GM18502 (cell line): ENCODE results near the gene CHKA.

ENCODE experiments used
- ATAC-seq: cut with Tn5 transposase; IDR thresholded peaks from one replicate; pipeline ENCODE4 v1.9.1; 2021; ENCODE audit warnings: mild to moderate bottlenecking; ENCODE audit not compliant: unreplicated experiment, poor library complexity

CHKA gene

DNA sequence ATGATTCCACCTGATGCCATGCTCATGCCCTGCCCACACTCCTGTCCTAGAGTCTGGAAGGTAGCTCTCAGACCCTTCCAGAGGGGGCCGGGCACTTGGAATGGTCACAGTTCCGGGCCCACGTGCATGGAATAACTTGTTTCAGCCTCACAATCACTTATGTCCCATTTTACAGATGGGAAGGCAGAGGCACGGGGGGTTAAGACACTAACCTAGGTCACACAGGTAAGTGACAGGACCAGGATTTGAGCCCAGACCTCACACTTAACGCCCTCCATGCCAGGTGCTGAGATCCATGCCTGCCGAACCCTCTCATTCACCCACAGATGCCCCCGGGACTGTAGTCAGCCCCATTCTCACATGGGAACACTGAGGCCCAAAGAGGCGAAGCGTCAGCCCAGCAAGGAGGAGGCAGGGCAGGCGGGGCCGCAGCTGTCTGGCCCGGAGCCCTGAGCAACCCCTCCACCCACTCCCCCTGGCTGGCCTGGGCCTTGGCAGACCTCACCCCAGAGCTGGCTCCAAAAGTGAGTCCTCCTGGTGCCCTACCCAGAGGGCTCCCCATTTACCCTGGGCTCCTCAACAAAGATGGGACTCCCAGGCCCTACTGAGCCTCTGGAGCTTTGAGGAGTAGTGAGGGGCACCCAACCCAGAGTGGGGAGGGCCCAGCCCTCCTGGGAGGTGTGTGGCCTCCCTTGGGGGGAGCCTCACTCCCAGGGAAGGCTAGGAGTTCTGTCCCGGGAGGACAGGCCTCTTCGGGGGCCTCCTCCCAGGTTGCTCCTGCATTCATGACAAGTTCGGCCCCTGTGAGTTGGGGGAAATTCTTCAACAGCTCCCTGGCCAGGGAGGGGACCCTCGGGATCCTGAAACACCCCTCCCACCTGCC, 113.4 kb downstream of the CHKA start:
- ATAC-seq, result no peak

DNA sequence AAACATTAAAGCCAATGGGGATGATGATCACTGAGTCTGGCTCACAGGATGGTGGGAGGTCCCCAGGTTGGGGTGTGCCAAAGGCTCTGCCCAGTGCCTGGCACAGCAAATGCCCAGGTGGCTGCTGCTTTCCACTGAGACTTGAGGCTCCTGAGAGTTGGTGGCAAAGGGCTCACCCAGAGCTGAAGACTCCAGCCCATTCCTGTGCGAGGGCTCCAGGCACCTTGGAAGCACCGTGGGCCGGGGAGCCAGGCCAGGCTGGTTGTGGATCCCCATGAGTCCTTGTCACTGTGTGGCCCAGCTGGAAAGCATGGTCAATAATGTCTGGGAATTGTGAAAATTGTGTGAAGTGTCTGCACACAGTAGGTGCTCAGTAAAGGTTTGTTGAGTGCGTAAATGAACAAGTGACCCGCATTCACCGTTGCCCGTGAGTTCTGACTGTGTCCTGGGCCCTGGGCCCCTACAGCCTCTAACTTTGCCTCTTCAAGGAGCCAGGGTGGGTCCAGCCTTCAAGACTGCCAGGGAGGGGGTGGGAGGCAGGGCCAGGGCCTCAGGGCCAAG, 114.5 kb downstream of the CHKA start:
- no peak for ATAC-seq

DNA sequence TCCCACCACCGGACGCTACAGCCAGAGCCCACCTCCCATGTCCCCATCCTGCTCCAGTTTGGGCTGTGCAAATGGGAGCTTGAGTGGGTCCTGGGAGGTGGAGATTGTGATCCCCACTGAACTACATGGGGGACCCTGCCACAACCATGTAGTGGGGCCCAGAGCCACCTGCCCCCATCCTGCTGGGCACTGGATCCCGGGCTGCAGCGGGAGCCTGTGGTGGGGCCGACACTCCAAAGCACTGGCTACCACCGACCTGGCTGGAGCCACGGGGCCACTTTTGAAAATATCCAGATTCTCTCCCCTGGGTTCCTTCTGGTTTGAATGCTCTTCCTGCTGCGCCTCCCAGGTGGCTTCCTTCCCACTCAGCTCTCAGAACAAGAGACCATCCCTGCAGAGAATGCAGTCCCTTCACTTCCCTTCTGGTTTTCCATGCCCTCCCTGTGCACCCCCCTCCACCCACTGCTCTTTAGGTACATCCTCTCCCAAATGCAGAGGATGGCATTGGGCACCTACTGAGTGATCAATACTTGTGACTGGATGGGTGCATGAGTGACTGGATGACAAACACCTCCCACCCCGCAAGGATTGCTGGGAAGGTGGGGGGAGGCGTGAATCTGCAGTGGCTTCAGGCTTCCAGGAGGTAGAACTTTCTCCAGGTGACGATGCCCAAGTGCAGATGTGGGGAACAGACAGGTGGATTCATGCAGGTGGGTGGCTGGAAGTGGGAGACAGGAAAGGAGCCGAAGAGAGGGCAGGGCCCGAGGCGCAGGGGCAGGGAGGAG, 116.4 kb downstream of the CHKA start:
- no peak for ATAC-seq

DNA sequence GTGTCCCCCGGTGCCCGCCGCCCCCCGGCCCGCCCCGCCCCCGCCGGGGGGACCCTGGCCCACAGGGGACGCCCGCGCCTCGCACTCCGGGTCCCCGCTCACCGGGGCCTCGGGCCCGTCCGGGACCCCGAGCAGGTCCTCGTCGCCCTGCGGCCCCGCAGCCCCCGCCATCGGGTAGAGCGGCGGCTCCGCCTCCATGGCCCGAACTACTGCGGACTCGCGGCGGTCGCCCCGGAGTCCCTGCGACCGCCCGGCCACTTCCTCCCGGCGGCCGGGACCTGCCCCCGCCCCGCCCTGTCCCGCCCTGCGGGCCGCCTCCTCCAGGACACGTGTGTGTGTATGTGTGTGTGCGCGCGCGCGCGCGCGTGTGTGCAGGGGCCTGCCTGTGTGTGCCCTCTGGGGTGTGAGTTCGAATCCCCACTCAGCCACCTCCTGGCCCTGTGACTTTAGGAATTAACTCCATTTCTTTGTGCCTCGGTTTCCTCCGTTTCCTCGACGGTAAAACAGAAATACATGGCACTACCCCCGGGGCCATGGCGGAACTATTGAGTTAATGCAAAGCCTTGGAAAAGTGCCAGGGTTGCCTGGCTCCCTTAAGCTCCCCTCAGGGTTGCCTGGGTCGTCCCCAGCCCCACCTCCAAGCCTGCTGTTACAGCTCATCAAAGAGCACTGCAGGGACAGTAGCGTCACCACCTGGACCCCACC, 117.2 kb downstream of the CHKA start, which contains the start of gene UNC93B1:
UNC93B1 (minus strand) TSS at position 252 of the 705 bp plus-strand sequence; CDS start at position 198, 54 bp downstream.
- peak; percentile 62 for ATAC-seq

DNA sequence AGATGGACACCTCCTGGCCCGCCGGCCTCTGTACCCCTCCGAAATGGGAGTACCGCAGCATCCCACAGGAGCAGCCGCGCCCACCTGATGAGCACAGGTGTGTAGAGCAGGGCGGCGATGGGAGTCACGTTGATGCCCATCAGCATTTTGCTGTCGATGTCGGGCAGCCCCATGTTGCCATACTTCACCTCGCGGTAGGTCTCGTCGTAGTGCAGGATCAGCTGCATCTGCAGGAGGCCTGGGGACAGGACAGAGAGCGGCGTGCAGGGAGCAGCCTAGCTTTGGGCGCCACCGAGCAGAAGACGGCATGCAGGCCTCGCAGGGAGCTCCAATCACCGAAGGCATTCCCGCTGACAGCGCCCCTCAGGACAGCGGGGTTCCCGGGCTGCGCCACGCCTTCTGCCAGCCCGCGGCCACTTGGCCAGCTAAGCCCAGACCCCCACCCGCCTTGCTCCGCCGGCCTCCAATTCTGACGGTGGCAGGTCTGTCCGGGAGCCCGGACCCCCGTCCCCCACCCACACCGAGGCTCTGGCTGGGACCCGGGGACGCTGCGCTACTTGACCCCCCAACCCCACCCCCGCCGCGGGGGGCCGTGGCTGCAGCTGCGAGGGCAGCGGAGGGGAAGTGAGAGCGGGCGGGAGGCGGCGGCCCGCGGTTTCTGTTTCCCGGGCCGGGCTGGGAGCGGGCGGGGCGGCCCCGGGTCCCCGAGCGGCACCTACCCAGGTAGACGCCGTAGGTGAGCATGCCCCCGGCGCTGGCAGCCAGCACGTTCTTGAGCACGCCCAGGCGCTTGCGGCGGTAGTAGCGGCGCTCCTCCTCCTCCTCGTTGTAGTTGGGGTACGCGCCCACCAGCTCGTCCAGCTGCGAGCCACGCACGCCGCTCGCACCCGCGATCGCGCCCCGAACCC, 118.0 kb downstream of the CHKA start:
- peak; percentile 42 for ATAC-seq
